GM23338 (cell line): ENCODE data around the gene GRM5. TPM values are rescaled to one million over a fixed set of nuclear protein-coding genes. Genes with fewer than 3 reads are reported as not detected.

ENCODE experiments used
- ATAC-seq: fragments of 200-7000 bp; cut with Tn5 transposase; 3 replicates; pipeline ENCODE4 v1.9.1; 2020
- DNase-seq: peaks from one replicate; pipeline ENCODE4 v3.0.0-alpha.2; 2015; ENCODE audit warnings: low spot score
- H2AFZ ChIP-seq: fragments of 200-600 bp; sonication (generic); 2 replicates; pipeline ENCODE4 v1.8.0; 2016; ENCODE audit warnings: antibody characterized with exemption, mild to moderate bottlenecking, moderate library complexity
- H3F3A ChIP-seq: fragments of 200-600 bp; sonication (generic); replicated peaks from 2 replicates; pipeline ENCODE4 v1.8.0; 2017; ENCODE audit warnings: antibody characterized with exemption, mixed run types, low read depth
- H3K27ac ChIP-seq: fragments of 200-600 bp; sonication (generic); 2 replicates; pipeline ENCODE4 v1.6.1; 2016; ENCODE audit warnings: low read depth
- H3K27me3 ChIP-seq: fragments of 200-600 bp; sonication (generic); 2 replicates; pipeline ENCODE4 v1.8.0; 2016; ENCODE audit warnings: mild to moderate bottlenecking, mixed run types, moderate library complexity; ENCODE audit not compliant: insufficient read depth
- H3K36me3 ChIP-seq: fragments of 200-600 bp; sonication (generic); 2 replicates; pipeline ENCODE4 v1.8.0; 2016; ENCODE audit warnings: mild to moderate bottlenecking; ENCODE audit not compliant: insufficient read depth
- H3K4me1 ChIP-seq: fragments of 200-600 bp; sonication (generic); 2 replicates; pipeline ENCODE4 v1.8.0; 2016; ENCODE audit warnings: mild to moderate bottlenecking, moderate library complexity; ENCODE audit not compliant: insufficient read depth
- H3K4me2 ChIP-seq: fragments of 200-600 bp; sonication (generic); 2 replicates; pipeline ENCODE4 v1.7.1; 2017; ENCODE audit warnings: mixed run types
- H3K4me3 ChIP-seq: fragments of 200-600 bp; sonication (generic); 2 replicates; pipeline ENCODE4 v1.6.1; 2016; ENCODE audit warnings: mixed run types
- H3K79me2 ChIP-seq: fragments of 200-600 bp; sonication (generic); replicated peaks from 2 replicates; pipeline ENCODE4 v1.8.0; 2017; ENCODE audit warnings: mild to moderate bottlenecking; ENCODE audit not compliant: insufficient read depth
- H3K9me2 ChIP-seq: fragments of 200-600 bp; sonication (generic); 2 replicates; pipeline ENCODE4 v1.8.0; 2017; ENCODE audit not compliant: insufficient read depth
- H4K20me1 ChIP-seq: fragments of 200-600 bp; sonication (generic); replicated peaks from 2 replicates; pipeline ENCODE4 v1.8.0; 2017; ENCODE audit warnings: mild to moderate bottlenecking; ENCODE audit not compliant: insufficient read depth
- H3K27ac Mint-ChIP-seq: 2 replicates; pipeline ENCODE4 v1.8.0; 2020; ENCODE audit warnings: inconsistent platforms, mild to moderate bottlenecking, moderate library complexity, mixed read lengths
- H3K27me3 Mint-ChIP-seq: 3 replicates; pipeline ENCODE4 v1.8.0; 2022; ENCODE audit warnings: low read depth, mild to moderate bottlenecking, moderate library complexity, mixed read lengths, inconsistent platforms; ENCODE audit not compliant: insufficient read depth, poor library complexity
- H3K36me3 Mint-ChIP-seq: 3 replicates; pipeline ENCODE4 v1.8.0; 2021; ENCODE audit warnings: low read depth, mild to moderate bottlenecking, inconsistent platforms, moderate library complexity, mixed read lengths
- H3K4me1 Mint-ChIP-seq: 3 replicates; pipeline ENCODE4 v1.8.0; 2020; ENCODE audit warnings: mild to moderate bottlenecking, inconsistent platforms, mixed read lengths
- H3K4me3 Mint-ChIP-seq: 3 replicates; pipeline ENCODE4 v1.8.0; 2021; ENCODE audit warnings: moderate library complexity, mild to moderate bottlenecking, inconsistent platforms, mixed read lengths
- H3K9me3 Mint-ChIP-seq: 3 replicates; pipeline ENCODE4 v1.8.0; 2020; ENCODE audit warnings: moderate library complexity, mild to moderate bottlenecking, inconsistent platforms, mixed read lengths
- CREB1 ChIP-seq: fragments of 250-450 bp; sonication (Bioruptor Pico); IDR thresholded peaks from 2 replicates; pipeline ENCODE4 v1.5.0; 2020; ENCODE audit warnings: low read depth, mild to moderate bottlenecking, moderate library complexity
- EZH2phosphoT487 ChIP-seq: fragments of 200-600 bp; sonication (generic); IDR thresholded peaks from one replicate; pipeline ENCODE4 v1.8.1; 2018; ENCODE audit warnings: antibody characterized with exemption; ENCODE audit not compliant: unreplicated experiment
- JUNB ChIP-seq: IDR thresholded peaks from one replicate; pipeline ENCODE4 v1.6.1; 2016; ENCODE audit warnings: antibody characterized with exemption; ENCODE audit not compliant: unreplicated experiment
- POLR2AphosphoS5 ChIP-seq: IDR thresholded peaks from 2 replicates; pipeline ENCODE4 v1.6.1; 2016; ENCODE audit warnings: antibody characterized with exemption, low read depth
- STAT1 ChIP-seq: IDR thresholded peaks from one replicate; pipeline ENCODE4 v1.6.1; 2016; ENCODE audit warnings: antibody characterized with exemption; ENCODE audit not compliant: unreplicated experiment
- ZNF114 ChIP-seq: fragments of 250-450 bp; sonication (Bioruptor Pico); IDR thresholded peaks from 2 replicates; pipeline ENCODE4 v1.5.0; 2020; ENCODE audit warnings: mild to moderate bottlenecking, moderate library complexity
- ZNF331 ChIP-seq: fragments of 250-450 bp; sonication (Bioruptor Pico); IDR thresholded peaks from 2 replicates; pipeline ENCODE4 v1.5.0; 2020; ENCODE audit warnings: low read depth, mild to moderate bottlenecking, moderate library complexity
- polyA plus RNA-seq: library from polyadenylated mRNA; unstranded; fragments of >200 nt; fragmentation: Nextera tagmentation; extraction: Ambion mirVana; gene quantifications from 2 replicates; pipeline ENCODE4 v1.2.1, GENCODE V29; 2016
- total RNA-seq: library from RNA; depleted of rRNA; stranded (reverse); fragments of >200 nt; shearing (Covaris generic); gene quantifications from 2 replicates; pipeline ENCODE4 v1.2.3, GENCODE V29; 2014
- TF ChIP-seq, protein P1 (sequence below): IDR thresholded peaks from one replicate; pipeline ENCODE4 v1.6.1; 2018; ENCODE audit warnings: antibody characterized with exemption; ENCODE audit not compliant: unreplicated experiment
- TF ChIP-seq, protein P2 (sequence below): IDR thresholded peaks from 2 replicates; pipeline ENCODE4 v1.6.1; 2016; ENCODE audit warnings: antibody characterized with exemption
- TF ChIP-seq, protein P3 (sequence below), 2 experiments: fragments of 200-600 bp in 1 of 2; sonication (generic) in 1 of 2; conservative IDR thresholded peaks; 2 replicates each; pipeline versions ENCODE4 v1.5.1 to v1.6.1; 2016 to 2017; ENCODE audit warnings: antibody characterized with exemption in 2 of 2, low read depth in 2 of 2, mild to moderate bottlenecking in 2 of 2, moderate library complexity in 1 of 2

GRM5 gene
- total and polyA plus RNA-seq, 2 experiments from 2014 or later, result 0.23 to 0.45 TPM

DNA sequence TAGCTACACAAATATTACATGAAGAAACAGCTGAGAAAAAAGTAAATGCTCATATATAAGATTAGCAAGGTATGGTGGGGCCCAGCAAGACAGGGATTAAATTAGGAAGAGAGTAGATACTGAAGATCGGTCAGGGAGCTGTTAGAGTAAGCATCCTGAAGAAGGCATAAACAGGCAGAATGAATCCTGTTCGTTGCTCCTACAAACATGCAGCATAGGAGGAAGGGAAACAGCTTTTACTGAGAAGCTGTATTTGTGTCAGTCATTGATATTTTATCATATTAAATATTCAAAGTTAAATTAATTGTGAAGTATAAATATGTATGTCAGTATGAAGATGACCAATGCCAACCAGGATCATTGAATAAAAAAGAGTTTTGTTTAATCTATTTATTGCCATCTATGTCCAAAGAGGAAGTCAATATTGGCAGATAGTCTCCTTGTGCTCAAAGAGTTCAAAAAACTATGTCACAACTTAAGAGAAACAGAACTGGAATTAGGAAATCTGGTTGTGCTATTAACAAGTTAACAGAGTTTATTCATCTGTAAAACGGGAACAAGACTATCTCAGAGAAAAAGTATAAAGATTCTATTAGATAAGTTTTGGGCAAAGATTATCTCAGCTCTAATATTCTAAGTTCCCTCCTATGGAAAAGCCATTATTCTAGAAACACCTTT, 255.2 kb downstream of the GRM5 start (continued):
- TF ChIP-seq, protein P1, sequence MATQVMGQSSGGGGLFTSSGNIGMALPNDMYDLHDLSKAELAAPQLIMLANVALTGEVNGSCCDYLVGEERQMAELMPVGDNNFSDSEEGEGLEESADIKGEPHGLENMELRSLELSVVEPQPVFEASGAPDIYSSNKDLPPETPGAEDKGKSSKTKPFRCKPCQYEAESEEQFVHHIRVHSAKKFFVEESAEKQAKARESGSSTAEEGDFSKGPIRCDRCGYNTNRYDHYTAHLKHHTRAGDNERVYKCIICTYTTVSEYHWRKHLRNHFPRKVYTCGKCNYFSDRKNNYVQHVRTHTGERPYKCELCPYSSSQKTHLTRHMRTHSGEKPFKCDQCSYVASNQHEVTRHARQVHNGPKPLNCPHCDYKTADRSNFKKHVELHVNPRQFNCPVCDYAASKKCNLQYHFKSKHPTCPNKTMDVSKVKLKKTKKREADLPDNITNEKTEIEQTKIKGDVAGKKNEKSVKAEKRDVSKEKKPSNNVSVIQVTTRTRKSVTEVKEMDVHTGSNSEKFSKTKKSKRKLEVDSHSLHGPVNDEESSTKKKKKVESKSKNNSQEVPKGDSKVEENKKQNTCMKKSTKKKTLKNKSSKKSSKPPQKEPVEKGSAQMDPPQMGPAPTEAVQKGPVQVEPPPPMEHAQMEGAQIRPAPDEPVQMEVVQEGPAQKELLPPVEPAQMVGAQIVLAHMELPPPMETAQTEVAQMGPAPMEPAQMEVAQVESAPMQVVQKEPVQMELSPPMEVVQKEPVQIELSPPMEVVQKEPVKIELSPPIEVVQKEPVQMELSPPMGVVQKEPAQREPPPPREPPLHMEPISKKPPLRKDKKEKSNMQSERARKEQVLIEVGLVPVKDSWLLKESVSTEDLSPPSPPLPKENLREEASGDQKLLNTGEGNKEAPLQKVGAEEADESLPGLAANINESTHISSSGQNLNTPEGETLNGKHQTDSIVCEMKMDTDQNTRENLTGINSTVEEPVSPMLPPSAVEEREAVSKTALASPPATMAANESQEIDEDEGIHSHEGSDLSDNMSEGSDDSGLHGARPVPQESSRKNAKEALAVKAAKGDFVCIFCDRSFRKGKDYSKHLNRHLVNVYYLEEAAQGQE, result no peak
- TF ChIP-seq STAT1, result no peak
- TF ChIP-seq, protein P2, sequence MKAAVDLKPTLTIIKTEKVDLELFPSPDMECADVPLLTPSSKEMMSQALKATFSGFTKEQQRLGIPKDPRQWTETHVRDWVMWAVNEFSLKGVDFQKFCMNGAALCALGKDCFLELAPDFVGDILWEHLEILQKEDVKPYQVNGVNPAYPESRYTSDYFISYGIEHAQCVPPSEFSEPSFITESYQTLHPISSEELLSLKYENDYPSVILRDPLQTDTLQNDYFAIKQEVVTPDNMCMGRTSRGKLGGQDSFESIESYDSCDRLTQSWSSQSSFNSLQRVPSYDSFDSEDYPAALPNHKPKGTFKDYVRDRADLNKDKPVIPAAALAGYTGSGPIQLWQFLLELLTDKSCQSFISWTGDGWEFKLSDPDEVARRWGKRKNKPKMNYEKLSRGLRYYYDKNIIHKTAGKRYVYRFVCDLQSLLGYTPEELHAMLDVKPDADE, result no peak
- TF ChIP-seq ZNF331 (CRISPR knock-in tag), result no peak
- TF ChIP-seq, protein P3, sequence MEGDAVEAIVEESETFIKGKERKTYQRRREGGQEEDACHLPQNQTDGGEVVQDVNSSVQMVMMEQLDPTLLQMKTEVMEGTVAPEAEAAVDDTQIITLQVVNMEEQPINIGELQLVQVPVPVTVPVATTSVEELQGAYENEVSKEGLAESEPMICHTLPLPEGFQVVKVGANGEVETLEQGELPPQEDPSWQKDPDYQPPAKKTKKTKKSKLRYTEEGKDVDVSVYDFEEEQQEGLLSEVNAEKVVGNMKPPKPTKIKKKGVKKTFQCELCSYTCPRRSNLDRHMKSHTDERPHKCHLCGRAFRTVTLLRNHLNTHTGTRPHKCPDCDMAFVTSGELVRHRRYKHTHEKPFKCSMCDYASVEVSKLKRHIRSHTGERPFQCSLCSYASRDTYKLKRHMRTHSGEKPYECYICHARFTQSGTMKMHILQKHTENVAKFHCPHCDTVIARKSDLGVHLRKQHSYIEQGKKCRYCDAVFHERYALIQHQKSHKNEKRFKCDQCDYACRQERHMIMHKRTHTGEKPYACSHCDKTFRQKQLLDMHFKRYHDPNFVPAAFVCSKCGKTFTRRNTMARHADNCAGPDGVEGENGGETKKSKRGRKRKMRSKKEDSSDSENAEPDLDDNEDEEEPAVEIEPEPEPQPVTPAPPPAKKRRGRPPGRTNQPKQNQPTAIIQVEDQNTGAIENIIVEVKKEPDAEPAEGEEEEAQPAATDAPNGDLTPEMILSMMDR (conservative IDR thresholded peaks at IDR 0.05; ENCODE audit: low read depth in 2 of 2), result no peak
- TF ChIP-seq EZH2phosphoT487, result no peak
- no peak for TF ChIP-seq ZNF114 (CRISPR knock-in tag)
- TF ChIP-seq CREB1 (CRISPR knock-in tag), result no peak

DNA sequence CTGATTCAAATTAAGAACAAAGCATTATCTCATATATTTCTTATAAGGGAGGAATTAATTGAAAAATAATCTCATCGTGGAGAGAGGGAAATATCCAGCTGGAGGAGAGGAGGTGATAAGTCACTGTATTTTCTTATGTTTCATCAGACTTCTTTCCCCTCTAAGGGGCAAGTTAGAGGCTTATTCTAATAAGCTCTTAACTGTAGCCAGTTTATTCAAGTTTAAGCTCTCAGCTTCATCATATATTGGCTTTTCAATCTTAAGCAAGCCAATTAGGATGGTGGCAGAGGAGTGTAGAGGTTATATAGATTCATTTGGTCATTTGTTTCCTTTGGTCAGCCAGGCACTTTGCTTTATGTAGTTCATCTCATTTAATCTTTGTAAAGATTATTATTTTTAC, 256.7 kb downstream of the GRM5 start:
- no peaks in the 10 kb centered on the region for H4K20me1 ChIP-seq
- no peaks in the 10 kb centered on the region for H3K36me3 Mint-ChIP-seq
- no peaks in the 10 kb centered on the region for H3K9me2 ChIP-seq
- H3K27me3 ChIP-seq, result no peaks in the 10 kb centered on the region
- no peaks in the 10 kb centered on the region for H3F3A ChIP-seq
- DNase-seq, result no peak
- H3K4me1 ChIP-seq, result no peaks in the 10 kb centered on the region
- no peak overlapping the region for H3K27ac Mint-ChIP-seq
- no peak overlapping the region for H3K4me3 Mint-ChIP-seq
- no peak overlapping the region for H3K27ac ChIP-seq
- H3K36me3 ChIP-seq, result no peaks in the 10 kb centered on the region
- no peak overlapping the region for H2AFZ ChIP-seq
- H3K4me2 ChIP-seq, result no peak overlapping the region
- no peak overlapping the region for H3K4me3 ChIP-seq
- H3K4me1 Mint-ChIP-seq, result peaks cover 22% of the 10 kb centered on the region; the same call in 2 of the 3 replicates
- ATAC-seq, result no peak
- peaks cover 2% of the 10 kb centered on the region for H3K27me3 Mint-ChIP-seq
- H3K9me3 Mint-ChIP-seq, result no peaks in the 10 kb centered on the region
- H3K79me2 ChIP-seq, result no peaks in the 10 kb centered on the region
- no peak for TF ChIP-seq JUNB
- TF ChIP-seq, protein P1, result no peak
- no peak for TF ChIP-seq POLR2AphosphoS5
- no peak for TF ChIP-seq STAT1
